NCI-H187 (cell line): ENCODE measurements around the gene ACSF3.
"Not testable (repeated sequence)": the region's sequence is repeated elsewhere in the genome, so short reads cannot be mapped to it uniquely, and the experiment has no call there.

Experiments
- DNase-seq, 2 experiments: peaks; one replicate each; lab custom pipeline; 2025; lab: John Stamatoyannopoulos, UW

ACSF3 gene

GRCh38 chr16:89073346-89074071 lies 20.1 kb upstream of the ACSF3 start:
- DNase-seq = no peak

GRCh38 chr16:89074072-89074674 lies 19.5 kb upstream of the ACSF3 start:
- not testable (repeated sequence) for DNase-seq

- DNase-seq = no peak
These were observed 18.6 kb upstream of the ACSF3 start for GRCh38 chr16:89074803-89075688.

GRCh38 chr16:89076159-89076558 lies 17.5 kb upstream of the ACSF3 start:
- DNase-seq = no peak

GRCh38 chr16:89077076-89077475 lies 16.6 kb upstream of the ACSF3 start:
- DNase-seq = no peak

- DNase-seq = no peak
These were observed 15.5 kb upstream of the ACSF3 start for GRCh38 chr16:89078172-89078571.

- DNase-seq = no peak
These were observed 14.1 kb upstream of the ACSF3 start for GRCh38 chr16:89079434-89079980.

- no peak for DNase-seq
These were observed 13.3 kb upstream of the ACSF3 start for GRCh38 chr16:89080196-89080853.

GRCh38 chr16:89081556-89081955 lies 12.1 kb upstream of the ACSF3 start:
- no peak for DNase-seq

GRCh38 chr16:89084411-89084810 lies 9.2 kb upstream of the ACSF3 start:
- DNase-seq = no peak

- no peak for DNase-seq
These were observed 8.6 kb upstream of the ACSF3 start for GRCh38 chr16:89084814-89085612.

GRCh38 chr16:89085755-89086154 lies 7.9 kb upstream of the ACSF3 start:
- no peak for DNase-seq

GRCh38 chr16:89087922-89088497 lies 5.6 kb upstream of the ACSF3 start:
- no peak for DNase-seq

GRCh38 chr16:89089120-89089519 lies 4.5 kb upstream of the ACSF3 start:
- no peak for DNase-seq

- no peak for DNase-seq
These were observed 3.4 kb upstream of the ACSF3 start for GRCh38 chr16:89090182-89090630.

GRCh38 chr16:89090669-89091426 lies 2.8 kb upstream of the ACSF3 start:
- no peak for DNase-seq

- DNase-seq = no peak
These were observed 1.6 kb upstream of the ACSF3 start for GRCh38 chr16:89092013-89092412.

- DNase-seq = not testable (repeated sequence)
These were observed 425 bp upstream of the ACSF3 start for GRCh38 chr16:89093252-89093601.

GRCh38 chr16:89094252-89094879 lies 714 bp downstream of the ACSF3 start:
- no peak for DNase-seq

- no peak for DNase-seq
These were observed 1.2 kb downstream of the ACSF3 start for GRCh38 chr16:89094880-89095258.
